ENCODE data around the gene FOXO3.

FOXO3 gene

GRCh38 chr6:108667993-108668392, 107.3 kb downstream of the FOXO3 start:
- no peak for TF ChIP-seq CTCF (IDR thresholded peaks at IDR 0.05)

- no peak for TF ChIP-seq CTCF (IDR thresholded peaks at IDR 0.05)
Measured at GRCh38 chr6:108669673-108670072, 109.0 kb downstream of the FOXO3 start.

GRCh38 chr6:108671175-108671574, 110.5 kb downstream of the FOXO3 start:
- no peak for TF ChIP-seq CTCF (IDR thresholded peaks at IDR 0.05)

- TF ChIP-seq CTCF (IDR thresholded peaks at IDR 0.05) = no peak
Measured at GRCh38 chr6:108671790-108672189, 111.1 kb downstream of the FOXO3 start.

- TF ChIP-seq CTCF (IDR thresholded peaks at IDR 0.05) = no peak
Measured at GRCh38 chr6:108672641-108673040, 111.9 kb downstream of the FOXO3 start.

GRCh38 chr6:108673153-108673552, 112.4 kb downstream of the FOXO3 start:
- no peak for TF ChIP-seq CTCF (IDR thresholded peaks at IDR 0.05)

GRCh38 chr6:108673602-108674001, 112.9 kb downstream of the FOXO3 start:
- TF ChIP-seq CTCF (IDR thresholded peaks at IDR 0.05) = no peak

Data from LNCAP (cell line).